Stimulated activated CD8-positive, alpha-beta memory T cell treated with anti-CD3 and anti-CD28 coated beads, Interleukin-15, amount 100 ng/mL, for 4 hours (primary cell): ENCODE measurements around the gene C1D.
"Not testable (repeated sequence)": the region's sequence is repeated elsewhere in the genome, so short reads cannot be mapped to it uniquely, and the experiment has no call there.

Experiments
- DNase-seq, 2 donors: peaks; one replicate each; pipeline ENCODE4 v3.0.0-alpha.2; 2020; ENCODE audit warnings: low read depth in 2 of 2

C1D gene

GRCh38 chr2:67999332-67999731 is 63.5 kb downstream of the C1D start:
- no peak for DNase-seq

GRCh38 chr2:67997903-67998302 is 64.9 kb downstream of the C1D start:
- no peak for DNase-seq

- no peak for DNase-seq
These were observed 65.3 kb downstream of the C1D start for GRCh38 chr2:67997528-67997900.

- DNase-seq, result no peak
These were observed 65.9 kb downstream of the C1D start for GRCh38 chr2:67996772-67997527.

- DNase-seq, result no peak
These were observed 68.1 kb downstream of the C1D start for GRCh38 chr2:67994716-67995115.

- DNase-seq, result not testable (repeated sequence)
These were observed 68.7 kb downstream of the C1D start for GRCh38 chr2:67994069-67994468.

- DNase-seq, result no peak
These were observed 69.5 kb downstream of the C1D start for GRCh38 chr2:67993329-67993728.

- no peak for DNase-seq
These were observed 71.3 kb downstream of the C1D start for GRCh38 chr2:67991456-67991855.
